Measurements from ENCODE around the gene TLE1. TPM values are rescaled to one million over a fixed set of nuclear protein-coding genes. Genes with fewer than 3 reads are reported as not detected.
"Not testable (repeated sequence)": the region's sequence is repeated elsewhere in the genome, so short reads cannot be mapped to it uniquely, and the experiment has no call there.

The TLE1 gene
- total RNA-seq, 1 donor from 2014 or later = 60.6 TPM

- Mint-ChIP-seq H3K36me3 (ENCODE audit: unreplicated experiment) (no peaks in the 10 kb centered on the region), H3K9me3 (ENCODE audit: unreplicated experiment) (no peaks in the 10 kb centered on the region), H3K27me3 (ENCODE audit: unreplicated experiment) (peaks cover 12% of the 10 kb centered on the region), H3K4me1 (ENCODE audit: unreplicated experiment) (peaks cover 17% of the 10 kb centered on the region), H3K27ac (ENCODE audit: unreplicated experiment) (peak overlapping the region; percentile 84), H3K4me3 (ENCODE audit: unreplicated experiment) (peak overlapping the region; percentile 85)
- TF ChIP-seq CTCF (IDR thresholded peaks at IDR 0.05) = no peak
- no peak for DNase-seq (ENCODE audit: extremely low spot score, unreplicated experiment)
These were observed 1.0 kb upstream of the TLE1 start for GRCh38 chr9:81690251-81690851.

- not testable (repeated sequence) for H3K27me3 Mint-ChIP-seq (ENCODE audit: unreplicated experiment); DNase-seq (ENCODE audit: extremely low spot score, unreplicated experiment); H3K9me3 Mint-ChIP-seq (ENCODE audit: unreplicated experiment); H3K36me3 Mint-ChIP-seq (ENCODE audit: unreplicated experiment)
- Mint-ChIP-seq H3K4me3 (ENCODE audit: unreplicated experiment) (peak overlapping the region; percentile 98), H3K27ac (ENCODE audit: unreplicated experiment) (peak overlapping the region; percentile 94), H3K4me1 (ENCODE audit: unreplicated experiment) (peaks cover 13% of the 10 kb centered on the region)
These were observed 329 bp downstream of the TLE1 start for GRCh38 chr9:81689093-81689342.

- H3K27me3 Mint-ChIP-seq (ENCODE audit: unreplicated experiment); H3K9me3 Mint-ChIP-seq (ENCODE audit: unreplicated experiment); H3K36me3 Mint-ChIP-seq (ENCODE audit: unreplicated experiment); H3K4me1 Mint-ChIP-seq (ENCODE audit: unreplicated experiment): not testable (repeated sequence)
- peak overlapping the region; percentile 98 for H3K4me3 Mint-ChIP-seq (ENCODE audit: unreplicated experiment)
- peak; percentile 88 for DNase-seq (ENCODE audit: extremely low spot score, unreplicated experiment)
- H3K27ac Mint-ChIP-seq (ENCODE audit: unreplicated experiment) = peak overlapping the region; percentile 94
These were observed 870 bp downstream of the TLE1 start for GRCh38 chr9:81688262-81689092.

GRCh38 chr9:81687521-81688261 is 1.7 kb downstream of the TLE1 start:
- no peaks in the 10 kb centered on the region for H3K9me3 Mint-ChIP-seq (ENCODE audit: unreplicated experiment)
- H3K36me3 Mint-ChIP-seq (ENCODE audit: unreplicated experiment) = no peaks in the 10 kb centered on the region
- H3K27me3 Mint-ChIP-seq (ENCODE audit: unreplicated experiment) = peaks cover 3% of the 10 kb centered on the region
- no peak overlapping the region for H3K4me3 Mint-ChIP-seq (ENCODE audit: unreplicated experiment)
- H3K27ac Mint-ChIP-seq (ENCODE audit: unreplicated experiment) = no peak overlapping the region
- DNase-seq (ENCODE audit: extremely low spot score, unreplicated experiment) = peak; percentile 84
- no peak for TF ChIP-seq CTCF (IDR thresholded peaks at IDR 0.05)
- peaks cover 7% of the 10 kb centered on the region for H3K4me1 Mint-ChIP-seq (ENCODE audit: unreplicated experiment)

GRCh38 chr9:81686614-81687520 is 2.5 kb downstream of the TLE1 start:
- DNase-seq (ENCODE audit: extremely low spot score, unreplicated experiment) = peak; percentile 89
- Mint-ChIP-seq H3K27me3 (ENCODE audit: unreplicated experiment) (no peaks in the 10 kb centered on the region), H3K36me3 (ENCODE audit: unreplicated experiment) (peaks cover 6% of the 10 kb centered on the region), H3K4me1 (ENCODE audit: unreplicated experiment) (peaks cover 7% of the 10 kb centered on the region), H3K4me3 (ENCODE audit: unreplicated experiment) (no peak overlapping the region), H3K27ac (ENCODE audit: unreplicated experiment) (no peak overlapping the region), H3K9me3 (ENCODE audit: unreplicated experiment) (no peaks in the 10 kb centered on the region)
- TF ChIP-seq CTCF (IDR thresholded peaks at IDR 0.05) = peak; percentile 85

Measured in osteocyte (in vitro differentiated cells).